Panc1 (cell line): ENCODE data around the gene IFIT1B.

Experiments
- CTCF ChIP-seq: fragments of 450-650 bp; IDR thresholded peaks from 2 replicates; pipeline ENCODE4 v1.5.1; 2017; ENCODE audit warnings: mild to moderate bottlenecking
- POLR2AphosphoS5 ChIP-seq: IDR thresholded peaks from 2 replicates; pipeline ENCODE4 v1.6.1; 2012; ENCODE audit warnings: mild to moderate bottlenecking, low read depth, low read length, moderate library complexity
- REST ChIP-seq, 2 experiments: IDR thresholded peaks; 2 replicates each; pipeline ENCODE4 v1.6.1; 2011 to 2012; ENCODE audit warnings: low read depth in 2 of 2, control low read depth in 1 of 2, low read length in 1 of 2, mild to moderate bottlenecking in 1 of 2, moderate library complexity in 1 of 2; ENCODE audit not compliant: insufficient read depth in 1 of 2
- SIN3A ChIP-seq: IDR thresholded peaks from 2 replicates; pipeline ENCODE4 v1.6.1; 2012; ENCODE audit warnings: low read depth, mild to moderate bottlenecking, low read length, moderate library complexity, borderline replicate concordance; ENCODE audit not compliant: insufficient read depth
- TCF7L2 ChIP-seq: IDR thresholded peaks from 2 replicates; pipeline ENCODE4 v1.6.1; 2011; ENCODE audit warnings: mild to moderate bottlenecking, low read depth, low read length, inconsistent platforms

GRCh38 chr10:89341649-89342048 is 36.2 kb upstream of the IFIT1B start:
- no peak for TF ChIP-seq CTCF
- no peak for TF ChIP-seq POLR2AphosphoS5
- TF ChIP-seq TCF7L2, result no peak
- no peak for TF ChIP-seq SIN3A
- TF ChIP-seq REST (IDR thresholded peaks at IDR 0.05; ENCODE audit: insufficient read depth in 1 of 2, low read depth in 2 of 2, low read length in 1 of 2), result no peak
